ENCODE results near the gene NOP56. TPM values are rescaled to one million over a fixed set of nuclear protein-coding genes. Genes with fewer than 3 reads are reported as not detected.

Gene NOP56
- total and polyA plus RNA-seq, 4 donors, result 34.2 to 63.7 (median 46.5) TPM

GRCh38 chr20:2617099-2617714, 35.2 kb upstream of the NOP56 start:
- Histone ChIP-seq H3K4me3 (ENCODE audit: low read depth in 1 of 3, low read length in 3 of 3) (no peak overlapping the region), H3K9ac (ENCODE audit: low read depth in 1 of 2, low read length in 2 of 2) (no peak overlapping the region), H3K9me3 (ENCODE audit: control insufficient read depth in 4 of 4, low read length in 3 of 4) (no peaks in the 10 kb centered on the region), H3K27me3 (ENCODE audit: control insufficient read depth in 4 of 4, insufficient read depth in 4 of 4, low read length in 3 of 4) (no peaks in the 10 kb centered on the region), H3K27ac (ENCODE audit: low read depth in 1 of 2, low read length in 2 of 2) (no peak overlapping the region), H3K4me1 (ENCODE audit: control insufficient read depth in 4 of 4, insufficient read depth in 4 of 4, low read length in 3 of 4) (no peaks in the 10 kb centered on the region), H3K36me3 (ENCODE audit: control insufficient read depth in 4 of 4, insufficient read depth in 3 of 4, low read depth in 1 of 4, low read length in 3 of 4) (no peaks in the 10 kb centered on the region)
- DNase-seq (ENCODE audit: low spot score), result no peak
- TF ChIP-seq ZBTB33 (IDR thresholded peaks at IDR 0.05) (no peak), HNF4A (conservative IDR thresholded peaks at IDR 0.05) (no peak)
- 85% methylated on average over 16 of the region's 16 CpGs for WGBS

GRCh38 chr20:2618815-2619214, 33.6 kb upstream of the NOP56 start:
- no peaks in the 10 kb centered on the region for H3K4me1 ChIP-seq (ENCODE audit: control insufficient read depth in 4 of 4, insufficient read depth in 4 of 4, low read length in 3 of 4)
- no peak overlapping the region for H3K9ac ChIP-seq (ENCODE audit: low read depth in 1 of 2, low read length in 2 of 2)
- no peak for DNase-seq (ENCODE audit: low spot score)
- no peak overlapping the region for H3K27ac ChIP-seq (ENCODE audit: low read depth in 1 of 2, low read length in 2 of 2)
- no peaks in the 10 kb centered on the region for H3K27me3 ChIP-seq (ENCODE audit: control insufficient read depth in 4 of 4, insufficient read depth in 4 of 4, low read length in 3 of 4)
- H3K9me3 ChIP-seq (ENCODE audit: control insufficient read depth in 4 of 4, low read length in 3 of 4), result no peaks in the 10 kb centered on the region
- WGBS, result 76% methylated on average over 6 of the region's 6 CpGs
- H3K4me3 ChIP-seq (ENCODE audit: low read depth in 1 of 3, low read length in 3 of 3), result no peak overlapping the region
- no peak for TF ChIP-seq ZBTB33 (IDR thresholded peaks at IDR 0.05)
- no peak for TF ChIP-seq RAD21 (IDR thresholded peaks at IDR 0.05)
- no peak for TF ChIP-seq NR2F2 (IDR thresholded peaks at IDR 0.05)
- TF ChIP-seq FOXA2 (IDR thresholded peaks at IDR 0.05), result no peak
- no peak for TF ChIP-seq YY1 (IDR thresholded peaks at IDR 0.05)
- TF ChIP-seq CTCF (IDR thresholded peaks at IDR 0.05; ENCODE audit: low read depth, low read length, missing input control), result no peak
- no peak for TF ChIP-seq FOXA1 (IDR thresholded peaks at IDR 0.05)
- no peak for TF ChIP-seq SP1 (IDR thresholded peaks at IDR 0.05)
- TF ChIP-seq TAF1 (conservative IDR thresholded peaks at IDR 0.05), result no peak
- no peak for TF ChIP-seq HNF4G (IDR thresholded peaks at IDR 0.05)
- TF ChIP-seq ATF3 (IDR thresholded peaks at IDR 0.05), result no peak
- TF ChIP-seq MAX (IDR thresholded peaks at IDR 0.05), result no peak
- TF ChIP-seq GABPA (IDR thresholded peaks at IDR 0.05 in 1 of 2, conservative IDR thresholded peaks at IDR 0.05 in 1 of 2), result no peak
- TF ChIP-seq HNF4A (conservative IDR thresholded peaks at IDR 0.05), result no peak
- TF ChIP-seq EGR1 (IDR thresholded peaks at IDR 0.05; ENCODE audit: low read depth in 2 of 2), result no peak
- no peak for TF ChIP-seq REST (IDR thresholded peaks at IDR 0.05)
- TF ChIP-seq RXRA (IDR thresholded peaks at IDR 0.05), result no peak
- no peak for TF ChIP-seq JUND (IDR thresholded peaks at IDR 0.05)
- no peaks in the 10 kb centered on the region for H3K36me3 ChIP-seq (ENCODE audit: control insufficient read depth in 4 of 4, insufficient read depth in 3 of 4, low read depth in 1 of 4, low read length in 3 of 4)
